Erythroblast (primary cell): ENCODE data around the gene RCN2.
"Not testable (repeated sequence)": the region's sequence is repeated elsewhere in the genome, so short reads cannot be mapped to it uniquely, and the experiment has no call there.

Experiments
- DNase-seq, 2 experiments: peaks; one replicate each; lab custom pipeline; 2025; lab: John Stamatoyannopoulos, UW
- GATA1 ChIP-seq: IDR thresholded peaks from 2 replicates; pipeline ENCODE4 v1.6.1; 2011; ENCODE audit warnings: low read depth, mild to moderate bottlenecking, control low read depth, low read length, moderate library complexity
- POLR2A ChIP-seq: IDR thresholded peaks from 2 replicates; pipeline ENCODE4 v1.6.1; 2011; ENCODE audit warnings: mild to moderate bottlenecking, low read length

RCN2 gene

DNA sequence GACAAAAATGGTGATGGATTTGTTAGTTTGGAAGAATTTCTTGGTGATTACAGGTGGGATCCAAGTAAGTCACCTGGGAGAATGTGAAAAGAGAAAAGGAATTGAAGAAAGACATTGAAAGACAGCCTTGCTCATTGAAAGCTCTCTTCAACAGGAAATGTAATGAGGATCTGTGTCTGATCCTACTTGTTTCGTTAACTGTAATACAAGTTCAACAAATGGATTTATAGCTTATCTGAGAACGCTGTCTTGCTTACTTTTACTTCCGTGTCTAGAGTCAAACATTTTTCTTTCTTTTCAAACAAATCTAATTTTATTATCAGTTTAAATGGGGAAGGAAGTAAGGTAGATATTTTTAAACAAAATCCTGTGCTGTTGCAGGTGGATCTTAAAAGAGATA is 15.9 kb downstream of the RCN2 start:
- no peak for TF ChIP-seq GATA1
- DNase-seq, result no peak

DNA sequence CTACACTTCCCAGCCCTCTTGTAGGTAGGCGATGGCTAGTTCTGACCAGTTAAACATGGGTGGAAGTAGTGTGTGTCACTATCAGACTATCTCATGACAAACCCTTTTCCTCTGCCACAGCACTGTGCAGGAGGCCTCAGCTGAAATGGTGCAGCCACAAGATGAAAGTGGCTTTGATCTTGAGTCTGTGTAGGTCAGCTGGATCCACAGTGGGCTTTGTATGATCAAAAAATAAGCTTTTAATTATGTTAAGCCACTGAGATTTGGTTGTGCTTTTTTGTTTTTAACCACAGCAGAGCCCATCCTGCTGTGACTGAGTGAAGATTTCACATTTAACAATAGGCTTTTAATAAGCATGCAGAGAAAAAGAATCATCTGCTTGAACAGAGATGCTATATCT is 19.7 kb downstream of the RCN2 start:
- peak in 1 of 2 experiments; percentile 8 for DNase-seq
- TF ChIP-seq GATA1, result no peak
- no peak for TF ChIP-seq POLR2A

DNA sequence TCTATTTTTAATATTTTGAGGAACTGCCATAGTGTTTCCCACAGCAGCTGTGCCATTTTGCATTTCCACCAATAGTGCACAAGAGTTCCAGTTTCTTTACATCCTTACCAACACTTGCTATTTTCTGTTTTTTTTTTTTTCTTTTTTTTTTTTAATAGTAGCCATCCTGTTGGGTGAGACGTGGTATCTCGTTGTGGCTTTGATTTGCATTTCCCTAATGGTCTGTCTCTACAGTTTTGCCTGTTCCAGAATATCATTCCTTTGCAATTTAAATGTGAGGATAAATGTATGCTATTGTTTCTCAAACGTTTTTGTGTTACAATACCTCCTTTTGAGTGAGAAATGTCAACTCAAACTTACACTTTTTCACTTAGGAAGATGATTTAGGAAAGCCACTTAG is 22.4 kb downstream of the RCN2 start:
- TF ChIP-seq GATA1 (no peak), POLR2A (no peak)
- DNase-seq, result no peak

DNA sequence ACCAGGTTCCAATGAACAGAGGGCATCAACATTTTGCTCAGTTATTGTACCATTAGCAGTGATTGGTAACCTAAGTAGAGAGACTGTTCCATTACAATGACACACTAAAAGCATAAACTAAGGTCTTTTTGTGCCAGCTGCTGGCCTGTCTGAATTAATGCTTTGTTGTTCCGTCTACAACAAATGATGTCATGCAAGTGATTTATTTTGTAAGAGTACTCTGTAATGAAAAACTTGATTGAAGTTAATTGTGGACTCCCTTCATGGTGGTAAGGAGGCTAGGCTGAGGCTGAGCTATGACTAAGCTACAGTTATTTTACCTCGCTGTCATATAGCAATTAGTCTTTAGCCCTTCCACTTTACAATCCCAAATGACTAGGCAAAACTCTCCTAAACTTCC is 23.2 kb downstream of the RCN2 start:
- DNase-seq, result no peak
- TF ChIP-seq GATA1, result no peak
- no peak for TF ChIP-seq POLR2A

DNA sequence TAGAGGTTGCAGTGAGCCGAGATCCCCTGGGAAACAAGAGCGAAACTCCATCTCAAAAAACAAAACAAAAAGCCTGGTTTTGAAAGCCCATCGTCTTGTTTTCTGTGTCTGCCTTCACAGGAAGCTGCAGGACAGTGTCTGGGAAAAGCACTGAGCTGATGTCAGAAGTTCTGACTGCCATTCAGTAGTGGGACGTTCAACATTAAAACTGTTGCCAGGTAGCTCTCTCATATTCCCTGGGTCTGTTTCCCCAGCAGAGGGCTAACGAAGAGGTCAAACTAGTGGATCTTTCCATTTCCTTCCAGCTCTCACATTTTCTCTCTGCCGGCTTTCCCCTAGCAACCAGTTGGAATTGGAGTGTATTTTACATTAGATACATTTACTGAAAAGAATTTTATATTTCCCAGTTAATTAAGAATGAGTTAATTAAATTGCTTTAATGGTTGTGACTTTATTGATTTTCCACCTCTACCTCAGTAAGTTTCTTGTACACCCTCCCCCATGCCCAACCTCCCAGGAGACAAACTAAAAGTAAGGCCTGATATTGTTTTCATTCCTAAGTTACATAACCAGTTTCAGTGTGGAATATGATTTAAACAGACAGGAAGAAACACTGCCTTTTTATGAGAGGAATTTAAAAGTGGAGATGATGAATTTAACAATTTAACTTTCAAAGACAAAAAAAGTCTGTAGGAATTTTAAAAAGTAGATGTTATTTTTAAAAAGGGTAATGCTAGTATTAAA is 29.9 kb downstream of the RCN2 start:
- TF ChIP-seq POLR2A, result no peak
- TF ChIP-seq GATA1, result no peak
- DNase-seq, result no peak

DNA sequence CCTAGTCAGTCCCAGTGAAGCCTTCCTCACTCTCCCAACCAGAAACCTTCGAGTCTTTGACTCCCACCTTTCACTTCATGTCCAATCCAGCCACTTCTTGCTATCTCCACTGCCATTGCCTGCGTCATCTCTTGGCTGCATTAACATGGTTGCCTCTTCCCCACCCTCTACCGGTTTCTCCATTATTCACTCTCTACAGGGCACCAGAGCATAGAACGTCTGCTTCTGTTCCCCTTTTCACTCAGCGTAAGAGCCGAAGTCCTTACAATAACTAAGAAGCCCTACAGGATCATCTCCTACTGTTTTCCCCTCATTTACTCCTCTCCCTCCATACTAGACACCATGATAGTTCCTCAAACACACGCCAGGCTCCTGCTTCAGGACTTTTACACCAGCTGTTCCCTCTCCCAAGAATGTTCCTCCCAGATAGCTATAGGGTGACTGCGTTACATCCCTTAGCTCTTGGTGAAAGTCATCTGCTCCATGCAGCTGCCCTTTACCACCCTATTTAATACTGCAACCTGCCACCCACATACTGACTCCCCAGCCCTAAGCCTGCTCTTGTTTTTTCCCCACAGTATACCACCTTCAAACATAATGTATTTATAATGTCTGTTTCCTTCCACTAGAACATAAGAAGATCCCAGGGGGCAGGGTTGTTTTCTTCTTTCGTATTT is 30.9 kb downstream of the RCN2 start:
- TF ChIP-seq GATA1 (no peak), POLR2A (no peak)
- DNase-seq, result no peak

DNA sequence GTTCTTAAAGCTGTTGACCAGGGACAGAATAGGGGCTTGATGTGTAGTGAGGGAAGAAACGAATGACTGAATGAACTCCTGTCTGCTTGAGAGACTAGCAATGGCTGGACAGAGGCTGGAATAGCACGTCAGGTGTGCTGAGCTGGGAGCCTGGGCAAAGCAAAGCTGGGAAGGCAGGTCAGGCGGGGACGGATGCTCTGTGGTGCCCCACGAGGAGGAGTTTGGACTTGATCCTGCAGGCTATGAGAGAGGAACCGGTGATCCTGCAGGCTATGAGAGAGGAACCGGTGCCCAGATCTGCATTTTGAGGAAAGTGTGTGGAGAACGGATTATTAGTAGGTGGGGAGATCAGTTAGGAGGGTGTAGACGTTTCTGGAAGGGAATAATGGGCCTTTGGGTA is 32.0 kb downstream of the RCN2 start:
- TF ChIP-seq GATA1, result no peak
- TF ChIP-seq POLR2A, result no peak
- DNase-seq, result no peak

DNA sequence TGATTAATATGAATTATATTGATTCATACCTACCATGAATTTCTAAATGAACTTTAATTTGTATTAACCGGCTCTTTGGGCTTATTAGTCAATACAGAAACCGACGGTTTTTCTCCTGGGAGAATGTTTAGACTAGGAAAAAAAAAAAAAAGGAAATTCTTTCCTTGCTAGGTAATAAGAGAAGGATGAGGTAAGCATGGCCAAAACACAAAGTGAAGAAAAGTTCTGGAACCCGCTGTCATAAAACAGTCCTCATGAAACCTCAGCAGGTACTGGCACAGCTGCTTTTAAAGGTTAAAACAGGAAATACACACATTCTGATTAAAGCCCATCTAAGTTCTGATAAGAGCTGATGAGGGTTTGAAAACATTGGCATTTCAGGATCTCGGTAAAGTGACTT is 32.6 kb downstream of the RCN2 start:
- DNase-seq, result no peak

DNA sequence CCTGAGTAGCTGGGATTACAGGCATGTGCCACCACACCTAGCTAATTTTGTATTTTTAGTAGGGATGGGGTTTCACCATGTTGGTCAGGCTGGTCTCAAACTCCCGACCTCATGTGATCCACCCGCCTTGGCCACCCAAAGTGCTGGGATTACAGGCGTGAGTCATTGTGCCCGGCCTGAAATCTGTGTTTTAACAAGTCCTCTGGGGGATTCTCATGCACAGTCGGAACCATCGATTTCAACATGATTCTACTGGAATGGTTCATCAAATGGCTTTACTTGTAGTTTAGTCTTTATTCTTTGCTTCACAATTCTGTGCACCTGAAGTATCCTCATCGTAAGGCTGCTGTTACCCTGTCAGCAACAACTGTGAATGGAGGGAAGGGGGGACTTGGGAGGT is 34.5 kb downstream of the RCN2 start:
- not testable (repeated sequence) for DNase-seq

More for the DNA sequence above, 32.6 kb downstream of the RCN2 start:
- TF ChIP-seq POLR2A (no peak), GATA1 (no peak)

DNA sequence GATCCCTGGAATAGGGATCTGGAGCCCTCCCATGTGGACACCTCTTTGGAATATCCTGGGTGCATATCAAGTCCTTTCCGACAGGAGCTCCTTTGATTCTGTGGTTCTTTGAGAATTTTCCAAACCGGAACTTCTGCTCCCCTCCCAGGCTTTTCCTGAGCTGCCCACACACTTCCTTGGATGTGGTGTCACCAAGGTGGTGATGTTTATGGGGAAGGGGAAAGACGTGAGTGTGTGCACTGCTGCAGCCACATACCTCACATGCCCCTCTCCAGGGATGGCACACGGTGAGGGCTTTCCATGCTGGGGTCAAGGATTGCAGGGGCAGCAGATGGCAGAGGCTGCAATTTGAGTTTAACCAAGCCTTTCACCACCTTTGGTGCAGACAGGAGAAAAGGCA is 35.5 kb downstream of the RCN2 start:
- no peak for TF ChIP-seq POLR2A
- TF ChIP-seq GATA1, result no peak
- DNase-seq, result no peak

DNA sequence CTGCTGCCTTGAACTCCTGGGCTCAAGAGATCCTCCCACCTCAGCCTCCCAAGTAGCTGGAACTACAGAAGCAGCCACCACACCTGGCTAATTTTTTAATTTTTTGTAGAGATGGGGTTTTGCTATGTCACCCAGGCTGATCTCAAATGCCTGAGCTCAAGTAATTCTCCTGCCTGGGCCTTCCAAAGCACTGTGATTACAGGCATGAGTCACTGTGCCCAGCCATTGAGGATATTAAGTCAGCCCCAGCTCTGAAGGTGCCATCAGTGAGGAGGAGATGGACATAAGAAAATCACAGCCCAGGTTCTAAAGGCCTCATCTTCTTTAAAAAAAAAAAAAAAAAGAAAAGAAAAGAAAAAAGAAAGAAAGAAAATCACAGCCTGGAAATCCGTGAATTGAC is 36.8 kb downstream of the RCN2 start:
- TF ChIP-seq POLR2A, result no peak
- no peak for TF ChIP-seq GATA1
- DNase-seq, result no peak

DNA sequence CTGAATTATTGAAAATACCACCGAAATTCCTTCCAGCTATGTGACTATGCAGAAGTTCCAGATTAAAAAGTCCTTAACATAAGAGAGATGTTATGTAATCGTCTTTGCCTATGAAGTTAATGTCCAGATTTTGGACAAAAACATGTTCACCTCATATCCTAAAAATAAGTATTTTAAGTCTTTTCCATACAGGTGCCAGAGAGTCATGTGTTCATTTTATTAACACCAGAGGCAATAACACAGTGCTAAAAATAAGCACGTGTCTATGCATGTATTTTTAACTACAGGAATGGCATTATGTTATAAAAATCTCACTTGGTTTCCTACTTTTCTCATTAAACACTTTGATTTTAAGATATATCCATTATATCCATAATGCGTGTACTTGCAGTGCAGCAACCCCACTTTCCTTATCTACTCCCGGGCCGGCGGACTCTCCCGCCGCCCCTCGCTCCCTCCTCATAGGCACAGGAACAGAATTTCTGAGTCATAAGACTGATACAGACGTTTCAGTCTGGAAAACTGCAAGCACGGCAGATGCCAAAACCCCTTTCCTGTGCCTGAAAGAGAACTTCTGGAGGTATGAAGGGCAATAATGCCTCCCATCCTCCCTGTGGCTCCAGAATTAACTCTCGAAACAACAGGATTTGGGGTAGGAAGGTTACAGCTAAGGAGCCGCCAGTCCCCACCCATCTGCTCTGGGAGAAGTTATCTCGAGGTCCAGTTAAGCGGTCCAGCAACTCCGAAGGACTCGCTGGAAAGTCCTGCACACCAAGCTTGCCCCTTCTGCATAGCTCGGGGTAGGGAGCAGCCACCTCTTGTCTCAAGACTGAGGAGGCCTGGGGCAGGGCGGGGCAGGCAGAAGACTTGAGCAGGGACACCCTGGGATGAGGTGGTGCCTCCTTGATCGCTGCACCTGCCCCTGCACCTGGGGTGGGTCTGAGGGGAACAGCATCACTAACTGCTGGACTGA is 41.1 kb downstream of the RCN2 start:
- DNase-seq, result no peak
- TF ChIP-seq GATA1 (no peak), POLR2A (no peak)

DNA sequence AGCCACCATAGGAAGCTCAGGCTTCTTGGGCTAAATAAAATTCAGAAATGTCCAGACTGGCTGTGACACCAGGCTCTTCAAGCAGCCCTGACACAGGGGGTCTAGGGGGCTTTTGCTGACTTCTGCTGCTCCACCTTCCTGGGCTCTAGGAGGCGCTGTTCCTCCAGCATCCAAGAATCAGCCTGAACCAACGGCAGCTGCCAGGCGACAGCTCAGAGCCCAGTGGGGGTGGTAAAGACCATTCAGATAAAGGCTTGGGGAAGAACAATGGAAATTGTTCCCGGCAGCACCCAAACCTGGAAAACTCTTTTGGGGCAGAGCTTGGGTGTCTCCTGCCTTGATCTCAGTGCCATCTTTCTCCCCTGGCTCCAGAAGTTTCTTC is 41.8 kb downstream of the RCN2 start:
- peak; percentile 14 to 33 for DNase-seq
- TF ChIP-seq GATA1 (no peak), POLR2A (no peak)

DNA sequence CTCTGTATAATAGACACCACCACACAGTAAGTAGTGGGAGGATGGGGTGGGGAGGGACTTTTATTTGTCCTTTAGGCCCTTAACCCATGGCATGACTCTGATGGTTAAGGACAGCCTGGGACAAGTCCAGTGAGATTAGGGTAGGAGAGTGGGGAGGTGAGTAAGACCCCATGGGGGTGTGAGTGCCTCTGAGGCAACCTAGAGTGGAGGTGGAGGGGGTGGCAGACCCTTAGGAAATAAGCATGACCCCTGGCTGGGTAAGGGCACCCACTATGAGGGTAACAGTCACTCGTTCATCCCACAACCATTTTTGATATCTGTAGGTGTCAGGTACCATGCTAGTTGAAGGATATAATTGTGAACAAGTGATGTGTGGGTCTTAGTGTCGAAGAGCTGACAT is 42.4 kb downstream of the RCN2 start:
- TF ChIP-seq POLR2A (no peak), GATA1 (no peak)
- DNase-seq, result no peak
